Measurements from ENCODE around the gene CYTH3.

- TF ChIP-seq POLR2AphosphoS5 (IDR thresholded peaks at IDR 0.05): no peak
- TF ChIP-seq CTCF (IDR thresholded peaks at IDR 0.05): no peak
- TF ChIP-seq POLR2A (IDR thresholded peaks at IDR 0.05): no peak
Measured at GRCh38 chr7:6139189-6139996, 133.0 kb downstream of the CYTH3 start.

All from prostate gland (tissue), 2 donors.